Stimulated activated CD4-positive, alpha-beta T cell treated with anti-CD3 and anti-CD28 coated beads, Interleukin-1b, Interleukin-23, amount 100 ng/mL, for 24 hours (primary cell): Measurements from ENCODE around the gene TAF10.

Source experiments
- DNase-seq, 4 experiments: peaks; one replicate each; pipeline ENCODE4 v3.0.0-alpha.2; 2020; ENCODE audit warnings: low read depth in 4 of 4, low spot score in 1 of 4

The TAF10 gene

DNA sequence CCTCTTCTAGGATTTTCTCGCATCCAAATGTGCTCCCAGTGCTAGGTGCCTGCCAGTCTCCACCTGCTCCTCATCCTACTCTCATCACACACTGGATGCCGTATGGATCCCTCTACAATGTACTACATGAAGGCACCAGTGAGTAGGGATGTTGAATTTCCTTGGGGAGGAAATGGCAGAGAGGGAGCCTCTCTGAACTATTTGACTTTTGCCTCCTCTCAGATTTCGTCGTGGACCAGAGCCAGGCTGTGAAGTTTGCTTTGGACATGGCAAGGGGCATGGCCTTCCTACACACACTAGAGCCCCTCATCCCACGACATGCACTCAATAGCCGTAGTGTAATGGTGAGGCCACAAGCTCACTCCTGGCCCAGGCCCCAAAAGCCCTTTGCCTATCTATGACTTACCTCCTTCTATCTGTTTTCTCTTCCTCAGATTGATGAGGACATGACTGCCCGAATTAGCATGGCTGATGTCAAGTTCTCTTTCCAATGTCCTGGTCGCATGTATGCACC lies 2.5 kb downstream of the TAF10 start:
- no peak for DNase-seq

DNA sequence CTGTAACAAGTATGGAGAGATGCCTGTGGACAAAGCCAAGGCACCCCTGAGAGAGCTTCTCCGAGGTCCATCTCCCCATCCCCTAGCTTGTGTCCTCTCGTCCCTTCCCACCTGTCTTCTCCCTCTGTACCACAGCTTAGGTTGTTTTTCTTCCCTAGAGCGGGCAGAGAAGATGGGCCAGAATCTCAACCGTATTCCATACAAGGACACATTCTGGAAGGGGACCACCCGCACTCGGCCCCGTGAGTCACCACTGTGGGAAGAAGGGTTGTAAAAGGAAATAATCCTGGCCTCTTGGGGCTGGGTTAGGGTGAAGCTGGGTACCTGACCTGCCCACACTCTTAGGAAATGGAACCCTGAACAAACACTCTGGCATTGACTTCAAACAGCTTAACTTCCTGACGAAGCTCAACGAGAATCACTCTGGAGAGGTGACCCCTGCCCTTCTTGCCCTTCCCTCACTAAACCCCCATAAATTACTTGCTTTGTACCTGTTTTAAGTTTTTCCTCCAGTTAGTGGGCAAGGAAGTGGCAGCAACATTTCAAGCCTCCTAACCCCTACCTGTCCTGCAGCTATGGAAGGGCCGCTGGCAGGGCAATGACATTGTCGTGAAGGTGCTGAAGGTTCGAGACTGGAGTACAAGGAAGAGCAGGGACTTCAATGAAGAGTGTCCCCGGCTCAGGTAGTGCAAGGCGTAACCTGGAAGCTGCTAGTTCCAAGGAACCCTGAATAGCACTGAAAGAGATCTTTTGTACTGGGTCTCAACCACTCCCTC lies 3.1 kb downstream of the TAF10 start:
- DNase-seq = no peak

GRCh38 chr11:6608011-6608410 lies 4.0 kb downstream of the TAF10 start:
- DNase-seq = no peak

- DNase-seq = no peak
These were observed 4.7 kb downstream of the TAF10 start for GRCh38 chr11:6607190-6607795.

GRCh38 chr11:6606471-6607189 lies 5.4 kb downstream of the TAF10 start:
- no peak for DNase-seq

GRCh38 chr11:6604790-6605189 lies 7.2 kb downstream of the TAF10 start:
- DNase-seq = no peak

- DNase-seq = no peak
These were observed 7.9 kb downstream of the TAF10 start for GRCh38 chr11:6604081-6604626.

- DNase-seq = peak; percentile 66 to 81 (median 74)
These were observed 8.5 kb downstream of the TAF10 start, which contains the start of the genes ILK and RRP8 for GRCh38 chr11:6603287-6604080. Gene ILK, plus strand, starts transcription at chr11:6603774. Its CDS starts 498 bp downstream, at chr11:6604272. Gene RRP8, minus strand, starts transcription at chr11:6603616. Its CDS starts 114 bp downstream, at chr11:6603502.

- no peak for DNase-seq
These were observed 9.7 kb downstream of the TAF10 start for GRCh38 chr11:6602096-6602940.

GRCh38 chr11:6601041-6601461 lies 11.0 kb downstream of the TAF10 start:
- no peak for DNase-seq

- DNase-seq = no peak
These were observed 12.1 kb downstream of the TAF10 start for GRCh38 chr11:6599881-6600390.

- DNase-seq = no peak
These were observed 12.6 kb downstream of the TAF10 start for GRCh38 chr11:6599449-6599848.

- no peak for DNase-seq
These were observed 13.5 kb downstream of the TAF10 start for GRCh38 chr11:6598555-6598954.

- DNase-seq = no peak
These were observed 15.7 kb downstream of the TAF10 start for GRCh38 chr11:6596239-6596877.

GRCh38 chr11:6594142-6594768 lies 17.8 kb downstream of the TAF10 start:
- DNase-seq = no peak

GRCh38 chr11:6588018-6588417 lies 24.0 kb downstream of the TAF10 start:
- no peak for DNase-seq

DNA sequence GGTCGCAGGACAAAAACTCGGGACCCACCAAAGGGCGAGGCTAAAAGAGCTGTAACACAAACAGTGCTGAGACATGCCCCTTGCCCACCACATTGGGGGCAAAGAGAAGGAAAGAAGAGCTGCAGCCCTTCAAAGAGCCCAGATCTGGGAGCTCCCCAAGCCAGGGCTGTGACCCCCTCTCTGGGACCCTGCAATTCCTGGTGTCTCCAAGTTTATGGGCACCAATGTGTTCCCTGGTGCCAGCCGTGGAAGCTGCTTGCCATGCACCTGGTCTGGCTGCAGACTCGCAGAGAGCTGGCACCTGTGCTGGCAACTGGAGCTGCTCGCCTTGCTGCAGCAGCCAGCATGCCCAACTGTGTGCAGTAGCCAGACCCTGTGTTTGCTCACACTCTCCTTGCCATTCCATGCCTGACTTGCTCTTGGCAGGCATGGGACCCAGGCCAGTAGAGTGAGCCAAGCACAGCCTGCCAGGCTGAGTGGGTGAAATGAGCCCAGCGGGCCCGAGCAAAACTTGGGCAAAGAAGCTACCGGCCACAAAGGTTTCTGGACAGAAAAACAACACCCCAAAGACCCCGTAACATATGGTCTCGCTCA lies 24.6 kb downstream of the TAF10 start:
- DNase-seq = no peak
